ENCODE measurements around the gene SOD1. TPM values are rescaled to one million over a fixed set of nuclear protein-coding genes. Genes with fewer than 3 reads are reported as not detected.

SOD1 gene
- total RNA-seq, 2 donors from 2014 or later: 164 to 183 TPM

- intact Hi-C loops (cut with DNase I): no loop called here
- no peak for DNase-seq (ENCODE audit: low spot score)
Observed at GRCh38 chr21:31711745-31712285, 52.3 kb downstream of the SOD1 start.

- DNase-seq (ENCODE audit: low spot score): no peak
- intact Hi-C loops (cut with DNase I): no loop called here
Observed at GRCh38 chr21:31713115-31713514, 53.6 kb downstream of the SOD1 start.

- intact Hi-C loops (cut with DNase I): no loop called here
Observed at GRCh38 chr21:31713973-31714740, 54.7 kb downstream of the SOD1 start.

GRCh38 chr21:31714741-31715365 is 55.4 kb downstream of the SOD1 start:
- intact Hi-C loops (cut with DNase I): no loop called here
- no peak for DNase-seq (ENCODE audit: low spot score)

More at GRCh38 chr21:31713973-31714740, 54.7 kb downstream of the SOD1 start:
- DNase-seq (ENCODE audit: low spot score): no peak

GRCh38 chr21:31716106-31716505 is 56.6 kb downstream of the SOD1 start:
- intact Hi-C loops (cut with DNase I): no loop called here

More at GRCh38 chr21:31716106-31716505, 56.6 kb downstream of the SOD1 start:
- no peak for DNase-seq (ENCODE audit: low spot score)

Other genes with a start within 250 kb of the SOD1 start
- 10 to 100 TPM; 22.3 to 26.4 TPM for gene SCAF4, start 72.4 kb downstream of the SOD1 start, total RNA-seq
- 10 to 100 TPM in 1 of 2 donors, 1 to 10 TPM in 1; 6.9 to 11.8 TPM for gene HUNK, start 213.3 kb downstream of the SOD1 start, total RNA-seq

Data from posterior vena cava (tissue), 2 donors.